GM23338 (cell line): ENCODE measurements around the gene CAP1. TPM values are rescaled to one million over a fixed set of nuclear protein-coding genes. Genes with fewer than 3 reads are reported as not detected.

Source experiments
- ATAC-seq: fragments of 200-7000 bp; cut with Tn5 transposase; 3 replicates; pipeline ENCODE4 v1.9.1; 2020
- DNase-seq: peaks from one replicate; pipeline ENCODE4 v3.0.0-alpha.2; 2015; ENCODE audit warnings: low spot score
- H2AFZ ChIP-seq: fragments of 200-600 bp; sonication (generic); 2 replicates; pipeline ENCODE4 v1.8.0; 2016; ENCODE audit warnings: antibody characterized with exemption, mild to moderate bottlenecking, moderate library complexity
- H3F3A ChIP-seq: fragments of 200-600 bp; sonication (generic); replicated peaks from 2 replicates; pipeline ENCODE4 v1.8.0; 2017; ENCODE audit warnings: antibody characterized with exemption, mixed run types, low read depth
- H3K27ac ChIP-seq: fragments of 200-600 bp; sonication (generic); 2 replicates; pipeline ENCODE4 v1.6.1; 2016; ENCODE audit warnings: low read depth
- H3K27me3 ChIP-seq: fragments of 200-600 bp; sonication (generic); 2 replicates; pipeline ENCODE4 v1.8.0; 2016; ENCODE audit warnings: mild to moderate bottlenecking, mixed run types, moderate library complexity; ENCODE audit not compliant: insufficient read depth
- H3K36me3 ChIP-seq: fragments of 200-600 bp; sonication (generic); 2 replicates; pipeline ENCODE4 v1.8.0; 2016; ENCODE audit warnings: mild to moderate bottlenecking; ENCODE audit not compliant: insufficient read depth
- H3K4me1 ChIP-seq: fragments of 200-600 bp; sonication (generic); 2 replicates; pipeline ENCODE4 v1.8.0; 2016; ENCODE audit warnings: mild to moderate bottlenecking, moderate library complexity; ENCODE audit not compliant: insufficient read depth
- H3K4me2 ChIP-seq: fragments of 200-600 bp; sonication (generic); 2 replicates; pipeline ENCODE4 v1.7.1; 2017; ENCODE audit warnings: mixed run types
- H3K4me3 ChIP-seq: fragments of 200-600 bp; sonication (generic); 2 replicates; pipeline ENCODE4 v1.6.1; 2016; ENCODE audit warnings: mixed run types
- H3K79me2 ChIP-seq: fragments of 200-600 bp; sonication (generic); replicated peaks from 2 replicates; pipeline ENCODE4 v1.8.0; 2017; ENCODE audit warnings: mild to moderate bottlenecking; ENCODE audit not compliant: insufficient read depth
- H3K9me2 ChIP-seq: fragments of 200-600 bp; sonication (generic); 2 replicates; pipeline ENCODE4 v1.8.0; 2017; ENCODE audit not compliant: insufficient read depth
- H4K20me1 ChIP-seq: fragments of 200-600 bp; sonication (generic); replicated peaks from 2 replicates; pipeline ENCODE4 v1.8.0; 2017; ENCODE audit warnings: mild to moderate bottlenecking; ENCODE audit not compliant: insufficient read depth
- H3K27ac Mint-ChIP-seq: 2 replicates; pipeline ENCODE4 v1.8.0; 2020; ENCODE audit warnings: inconsistent platforms, mild to moderate bottlenecking, moderate library complexity, mixed read lengths
- H3K27me3 Mint-ChIP-seq: 3 replicates; pipeline ENCODE4 v1.8.0; 2022; ENCODE audit warnings: low read depth, mild to moderate bottlenecking, moderate library complexity, mixed read lengths, inconsistent platforms; ENCODE audit not compliant: insufficient read depth, poor library complexity
- H3K36me3 Mint-ChIP-seq: 3 replicates; pipeline ENCODE4 v1.8.0; 2021; ENCODE audit warnings: low read depth, mild to moderate bottlenecking, inconsistent platforms, moderate library complexity, mixed read lengths
- H3K4me1 Mint-ChIP-seq: 3 replicates; pipeline ENCODE4 v1.8.0; 2020; ENCODE audit warnings: mild to moderate bottlenecking, inconsistent platforms, mixed read lengths
- H3K4me3 Mint-ChIP-seq: 3 replicates; pipeline ENCODE4 v1.8.0; 2021; ENCODE audit warnings: moderate library complexity, mild to moderate bottlenecking, inconsistent platforms, mixed read lengths
- H3K9me3 Mint-ChIP-seq: 3 replicates; pipeline ENCODE4 v1.8.0; 2020; ENCODE audit warnings: moderate library complexity, mild to moderate bottlenecking, inconsistent platforms, mixed read lengths
- CREB1 ChIP-seq: fragments of 250-450 bp; sonication (Bioruptor Pico); IDR thresholded peaks from 2 replicates; pipeline ENCODE4 v1.5.0; 2020; ENCODE audit warnings: low read depth, mild to moderate bottlenecking, moderate library complexity
- CTCF ChIP-seq, 2 experiments: fragments of 200-600 bp in 1 of 2; sonication (generic) in 1 of 2; conservative IDR thresholded peaks; 2 replicates each; pipeline versions ENCODE4 v1.5.1 to v1.6.1; 2016 to 2017; ENCODE audit warnings: antibody characterized with exemption in 2 of 2, low read depth in 2 of 2, mild to moderate bottlenecking in 2 of 2, moderate library complexity in 1 of 2
- ETS1 ChIP-seq: IDR thresholded peaks from 2 replicates; pipeline ENCODE4 v1.6.1; 2016; ENCODE audit warnings: antibody characterized with exemption
- EZH2 ChIP-seq: fragments of 200-600 bp; sonication (generic); IDR thresholded peaks from one replicate; pipeline ENCODE4 v1.8.0; 2017; ENCODE audit warnings: antibody characterized with exemption, mild to moderate bottlenecking, low read depth; ENCODE audit not compliant: unreplicated experiment
- EZH2phosphoT487 ChIP-seq: fragments of 200-600 bp; sonication (generic); IDR thresholded peaks from one replicate; pipeline ENCODE4 v1.8.1; 2018; ENCODE audit warnings: antibody characterized with exemption; ENCODE audit not compliant: unreplicated experiment
- JUNB ChIP-seq: IDR thresholded peaks from one replicate; pipeline ENCODE4 v1.6.1; 2016; ENCODE audit warnings: antibody characterized with exemption; ENCODE audit not compliant: unreplicated experiment
- POLR2AphosphoS5 ChIP-seq: IDR thresholded peaks from 2 replicates; pipeline ENCODE4 v1.6.1; 2016; ENCODE audit warnings: antibody characterized with exemption, low read depth
- REST ChIP-seq: IDR thresholded peaks from one replicate; pipeline ENCODE4 v1.6.1; 2018; ENCODE audit warnings: antibody characterized with exemption; ENCODE audit not compliant: unreplicated experiment
- ZNF114 ChIP-seq: fragments of 250-450 bp; sonication (Bioruptor Pico); IDR thresholded peaks from 2 replicates; pipeline ENCODE4 v1.5.0; 2020; ENCODE audit warnings: mild to moderate bottlenecking, moderate library complexity
- ZNF331 ChIP-seq: fragments of 250-450 bp; sonication (Bioruptor Pico); IDR thresholded peaks from 2 replicates; pipeline ENCODE4 v1.5.0; 2020; ENCODE audit warnings: low read depth, mild to moderate bottlenecking, moderate library complexity
- polyA plus RNA-seq: library from polyadenylated mRNA; unstranded; fragments of >200 nt; fragmentation: Nextera tagmentation; extraction: Ambion mirVana; gene quantifications from 2 replicates; pipeline ENCODE4 v1.2.1, GENCODE V29; 2016
- total RNA-seq: library from RNA; depleted of rRNA; stranded (reverse); fragments of >200 nt; shearing (Covaris generic); gene quantifications from 2 replicates; pipeline ENCODE4 v1.2.3, GENCODE V29; 2014

The CAP1 gene
- total and polyA plus RNA-seq, 2 experiments from 2014 or later: 133 to 254 TPM

- H3K4me3 ChIP-seq: no peak overlapping the region
- no peaks in the 10 kb centered on the region for H3K79me2 ChIP-seq
- Mint-ChIP-seq H3K36me3 (no peaks in the 10 kb centered on the region), H3K27me3 (peaks cover 1% of the 10 kb centered on the region), H3K9me3 (no peaks in the 10 kb centered on the region), H3K4me3 (no peak overlapping the region), H3K4me1 (peaks cover 4% of the 10 kb centered on the region; the same call in 1 of the 3 replicates), H3K27ac (no peak overlapping the region)
- H3K9me2 ChIP-seq: no peaks in the 10 kb centered on the region
- no peaks in the 10 kb centered on the region for H4K20me1 ChIP-seq
- no peak for TF ChIP-seq EZH2
- TF ChIP-seq CTCF (conservative IDR thresholded peaks at IDR 0.05; ENCODE audit: low read depth in 2 of 2): peak; percentile 87
- no peak overlapping the region for H3K27ac ChIP-seq
- ATAC-seq: peak; percentile 77
- no peaks in the 10 kb centered on the region for H3K36me3 ChIP-seq
- no peaks in the 10 kb centered on the region for H3K27me3 ChIP-seq
- DNase-seq: peak; percentile 70
- no peaks in the 10 kb centered on the region for H3F3A ChIP-seq
- no peak overlapping the region for H2AFZ ChIP-seq
- H3K4me1 ChIP-seq: no peaks in the 10 kb centered on the region
- H3K4me2 ChIP-seq: no peak overlapping the region
Measured at GRCh38 chr1:40032240-40032891, 8.2 kb upstream of the CAP1 start.

- Histone ChIP-seq H3K4me3 (no peak overlapping the region), H3F3A (peaks cover under 1% of the 10 kb centered on the region; the same call in 1 of the 2 replicates), H3K4me2 (no peak overlapping the region), H3K36me3 (no peaks in the 10 kb centered on the region), H3K79me2 (no peaks in the 10 kb centered on the region), H3K27me3 (no peaks in the 10 kb centered on the region), H2AFZ (no peak overlapping the region), H3K9me2 (no peaks in the 10 kb centered on the region), H4K20me1 (no peaks in the 10 kb centered on the region), H3K4me1 (peaks cover 6% of the 10 kb centered on the region; the same call in 1 of the 2 replicates), H3K27ac (no peak overlapping the region)
- H3K27ac Mint-ChIP-seq: no peak overlapping the region
- no peaks in the 10 kb centered on the region for H3K9me3 Mint-ChIP-seq
- no peak overlapping the region for H3K4me3 Mint-ChIP-seq
- H3K36me3 Mint-ChIP-seq: no peaks in the 10 kb centered on the region
- no peak for DNase-seq
- no peak for ATAC-seq
- H3K27me3 Mint-ChIP-seq: peaks cover 8% of the 10 kb centered on the region
- H3K4me1 Mint-ChIP-seq: peaks cover 8% of the 10 kb centered on the region
- TF ChIP-seq ZNF331: no peak
- TF ChIP-seq EZH2phosphoT487: no peak
- no peak for TF ChIP-seq EZH2
- TF ChIP-seq REST: no peak
- no peak for TF ChIP-seq POLR2AphosphoS5
- TF ChIP-seq ETS1: no peak
- TF ChIP-seq CREB1 (CRISPR knock-in tag): no peak
- no peak for TF ChIP-seq JUNB
- no peak for TF ChIP-seq CTCF (conservative IDR thresholded peaks at IDR 0.05; ENCODE audit: low read depth in 2 of 2)
- no peak for TF ChIP-seq ZNF114 (CRISPR knock-in tag)
Measured at GRCh38 chr1:40034869-40035268, 5.7 kb upstream of the CAP1 start.
